K562 (cell line): ENCODE measurements around the gene PYROXD2. TPM values are rescaled to one million over a fixed set of nuclear protein-coding genes. Genes with fewer than 3 reads are reported as not detected.
A peak's percentile ranks its signal among the peaks of the same experiment; 100 is the strongest.

Source experiments
- DACH1 ChIP-seq: fragments of 450-650 bp; IDR thresholded peaks from 2 replicates; pipeline ENCODE4 v1.6.1; 2018; ENCODE audit not compliant: partially characterized antibody
- DPF2 ChIP-seq: fragments of 450-650 bp; IDR thresholded peaks from 2 replicates; pipeline ENCODE4 v1.6.1; 2016
- KAT8 ChIP-seq: fragments of 450-650 bp; IDR thresholded peaks from 2 replicates; pipeline ENCODE4 v1.6.1; 2016; ENCODE audit warnings: low read depth, mild to moderate bottlenecking
- KDM2B ChIP-seq: fragments of 250-450 bp; sonication (Bioruptor Pico); IDR thresholded peaks from 2 replicates; pipeline ENCODE4 v1.8.0; 2021; ENCODE audit warnings: mild to moderate bottlenecking, moderate library complexity
- MTF1 ChIP-seq: fragments of 250-450 bp; sonication (Bioruptor Pico); IDR thresholded peaks from 2 replicates; pipeline ENCODE4 v1.9.0; 2021; ENCODE audit warnings: moderate library complexity, mild to moderate bottlenecking, inconsistent platforms, borderline replicate concordance
- NFE2 ChIP-seq: IDR thresholded peaks from 2 replicates; pipeline ENCODE4 v1.6.1; 2014; ENCODE audit warnings: antibody characterized with exemption, low read depth
- NFIC ChIP-seq: fragments of 450-650 bp; IDR thresholded peaks from 2 replicates; pipeline ENCODE4 v1.6.1; 2017; ENCODE audit warnings: mild to moderate bottlenecking, inconsistent platforms
- PTBP1 ChIP-seq: fragments of 200-400 bp; formaldehyde crosslinking; IDR thresholded peaks from 2 replicates; pipeline ENCODE4 v1.6.1; 2017; ENCODE audit warnings: low read depth, low read length
- SAFB2 ChIP-seq: fragments of 200-400 bp; formaldehyde crosslinking; IDR thresholded peaks from 2 replicates; pipeline ENCODE4 v1.6.1; 2018; ENCODE audit warnings: borderline replicate concordance, low read length, low read depth, moderate library complexity; ENCODE audit not compliant: severe bottlenecking
- TBP ChIP-seq: optimal IDR thresholded peaks from 2 replicates; pipeline ENCODE3; 2011; ENCODE audit warnings: low read depth, low read length, improper control_type of control experiment
- TCF3 ChIP-seq: sonication (generic); formaldehyde crosslinking; IDR thresholded peaks from 2 replicates; pipeline ENCODE4 v1.4.0; 2020; ENCODE audit warnings: mild to moderate bottlenecking, missing genetic modification reagents
- ZKSCAN1 ChIP-seq: fragments of 150-350 bp; IDR thresholded peaks from 2 replicates; pipeline ENCODE4 v1.6.1; 2016; ENCODE audit warnings: low read depth, low read length
- ZNF124 ChIP-seq: sonication (generic); formaldehyde crosslinking; IDR thresholded peaks from 2 replicates; pipeline ENCODE4 v1.8.1; 2022; ENCODE audit warnings: missing genetic modification reagents
- ZNF445 ChIP-seq: fragments of 250-450 bp; sonication (Bioruptor Pico); IDR thresholded peaks from 2 replicates; pipeline ENCODE4 v1.4.0; 2020; ENCODE audit warnings: low read depth, mild to moderate bottlenecking, moderate library complexity
- ZNF551 ChIP-seq: fragments of 250-450 bp; sonication (Bioruptor Pico); IDR thresholded peaks from 2 replicates; pipeline ENCODE4 v1.5.0; 2021; ENCODE audit warnings: mild to moderate bottlenecking, moderate library complexity
- polyA plus RNA-seq, 8 experiments: library from polyadenylated mRNA; depleted of rRNA in 4 of 8; stranded (reverse) in 5 of 8; unstranded in 3 of 8; fragments of >200 nt; fragmentation: Nextera tagmentation in 2 of 8; fragmentation: Illumina TruSeq in 1 of 8; extraction: Ambion mirVana in 2 of 8; extraction: Trizol in 1 of 8; gene quantifications; 2 replicates each; pipeline versions ENCODE4 v1.2.1 to v1.2.3, GENCODE V29; 2011 to 2014; ENCODE audit warnings: inconsistent platforms in 1 of 8, missing spikeins in 1 of 8
- total RNA-seq, 7 experiments: library from RNA; depleted of rRNA in 6 of 7; stranded (reverse); fragments of >200 nt in 6 of 7; fragmentation: Illumina TruSeq in 2 of 7; extraction: Trizol in 2 of 7; gene quantifications; 2 replicates each; pipeline versions ENCODE4 v1.2.1 to v1.2.3, GENCODE V29; 2011 to 2021; ENCODE audit warnings: low replicate concordance in 1 of 7
- TF ChIP-seq, protein P1 (sequence below), 2 experiments: IDR thresholded peaks in 1 of 2; conservative IDR thresholded peaks in 1 of 2; 2 replicates each; pipeline ENCODE4 v1.6.1; 2016; ENCODE audit warnings: low read depth in 2 of 2, mild to moderate bottlenecking in 1 of 2, missing compliant biosample characterization in 1 of 2, missing genetic modification characterization in 1 of 2, moderate library complexity in 1 of 2
- TF ChIP-seq, protein P2 (sequence below), 3 experiments: fragments of 200-800 bp in 1 of 3; fragments of 250-450 bp in 1 of 3; fragments of 450-650 bp in 1 of 3; sonication (Bioruptor Pico) in 1 of 3; sonication (Bioruptor generic) in 1 of 3; formaldehyde crosslinking in 1 of 3; IDR thresholded peaks; 2 replicates each; pipeline versions ENCODE4 v1.6.1 to v1.8.0; 2016 to 2022; ENCODE audit warnings: mild to moderate bottlenecking in 2 of 3, missing genetic modification characterization in 2 of 3, missing compliant biosample characterization in 1 of 3, moderate library complexity in 1 of 3
- TF ChIP-seq, protein P3 (sequence below): fragments of 250-450 bp; sonication (Bioruptor Pico); IDR thresholded peaks from 2 replicates; pipeline ENCODE4 v1.8.0; 2021; ENCODE audit warnings: borderline replicate concordance, mild to moderate bottlenecking, moderate library complexity; ENCODE audit not compliant: poor library complexity, severe bottlenecking

Gene PYROXD2
- total and polyA plus RNA-seq, 9 of the 15 experiments (the other 6 are each of a cell fraction or from before 2014, with no cell fraction given): 0.14 to 1.4 (median 0.58) TPM

DNA sequence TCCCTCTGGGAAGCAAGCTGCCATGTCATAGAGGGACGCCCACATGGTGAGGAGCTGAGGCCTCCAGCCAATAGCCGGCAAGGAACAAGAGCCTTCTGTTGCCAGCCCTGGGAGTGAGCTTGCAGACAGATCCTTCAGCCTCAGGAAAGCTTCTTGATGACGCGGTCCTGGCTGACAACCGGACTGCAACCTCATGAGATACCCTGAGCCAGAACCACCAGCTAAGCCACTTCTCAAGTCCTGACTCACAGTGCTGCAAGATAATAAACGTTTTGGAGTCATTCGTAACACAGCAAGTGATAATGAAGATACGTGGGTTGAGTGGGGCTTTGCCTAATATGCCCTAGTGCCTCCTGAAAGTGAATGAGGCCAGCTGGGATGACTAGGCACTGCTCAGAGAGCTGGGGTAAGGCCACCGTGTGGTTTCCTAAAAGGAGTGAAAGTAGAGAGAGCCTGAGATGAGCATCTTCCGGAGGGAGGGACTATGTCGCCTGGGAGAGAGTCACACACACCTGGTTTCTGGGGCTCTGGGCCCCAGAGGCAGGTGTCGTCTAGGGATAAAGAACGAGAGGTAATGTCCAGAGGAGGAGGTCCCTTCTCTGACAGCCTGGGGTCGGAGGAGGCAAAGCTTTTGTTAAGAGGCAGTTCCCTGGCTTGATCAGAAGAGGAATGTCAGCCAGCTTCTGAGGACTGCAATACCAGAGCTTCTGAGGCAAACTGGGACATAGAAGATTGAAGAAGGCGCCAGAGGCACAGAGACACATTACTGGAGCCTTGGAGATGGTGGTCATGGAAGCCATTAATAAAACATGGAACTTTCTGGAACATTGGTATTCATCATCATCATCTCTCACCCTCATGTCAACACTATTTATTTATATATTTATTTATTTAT is 53.6 kb downstream of the PYROXD2 start (continued):
- TF ChIP-seq TBP (peak; percentile 19), DACH1 (peak; percentile 72), ZNF124 (CRISPR knock-in tag) (no peak), TCF3 (peak; percentile 44; the same call in 1 of the 2 replicates), ZNF445 (no peak), KDM2B (no peak), KAT8 (no peak), NFE2 (peak; percentile 85), SAFB2 (no peak), MTF1 (CRISPR knock-in tag) (no peak), ZKSCAN1 (no peak), PTBP1 (no peak), ZNF551 (CRISPR knock-in tag) (no peak), DPF2 (peak; percentile 76), NFIC (peak; percentile 73)
- TF ChIP-seq, protein P1, sequence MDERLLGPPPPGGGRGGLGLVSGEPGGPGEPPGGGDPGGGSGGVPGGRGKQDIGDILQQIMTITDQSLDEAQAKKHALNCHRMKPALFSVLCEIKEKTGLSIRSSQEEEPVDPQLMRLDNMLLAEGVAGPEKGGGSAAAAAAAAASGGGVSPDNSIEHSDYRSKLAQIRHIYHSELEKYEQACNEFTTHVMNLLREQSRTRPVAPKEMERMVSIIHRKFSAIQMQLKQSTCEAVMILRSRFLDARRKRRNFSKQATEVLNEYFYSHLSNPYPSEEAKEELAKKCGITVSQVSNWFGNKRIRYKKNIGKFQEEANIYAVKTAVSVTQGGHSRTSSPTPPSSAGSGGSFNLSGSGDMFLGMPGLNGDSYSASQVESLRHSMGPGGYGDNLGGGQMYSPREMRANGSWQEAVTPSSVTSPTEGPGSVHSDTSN (CRISPR knock-in tag; IDR thresholded peaks at IDR 0.05; ENCODE audit: low read depth): no peak
- TF ChIP-seq, protein P1 (tag; conservative IDR thresholded peaks at IDR 0.05; ENCODE audit: low read depth): 0 out of 2 replicates have a peak, but pooled peaks have one; percentile 34
- TF ChIP-seq, protein P2, sequence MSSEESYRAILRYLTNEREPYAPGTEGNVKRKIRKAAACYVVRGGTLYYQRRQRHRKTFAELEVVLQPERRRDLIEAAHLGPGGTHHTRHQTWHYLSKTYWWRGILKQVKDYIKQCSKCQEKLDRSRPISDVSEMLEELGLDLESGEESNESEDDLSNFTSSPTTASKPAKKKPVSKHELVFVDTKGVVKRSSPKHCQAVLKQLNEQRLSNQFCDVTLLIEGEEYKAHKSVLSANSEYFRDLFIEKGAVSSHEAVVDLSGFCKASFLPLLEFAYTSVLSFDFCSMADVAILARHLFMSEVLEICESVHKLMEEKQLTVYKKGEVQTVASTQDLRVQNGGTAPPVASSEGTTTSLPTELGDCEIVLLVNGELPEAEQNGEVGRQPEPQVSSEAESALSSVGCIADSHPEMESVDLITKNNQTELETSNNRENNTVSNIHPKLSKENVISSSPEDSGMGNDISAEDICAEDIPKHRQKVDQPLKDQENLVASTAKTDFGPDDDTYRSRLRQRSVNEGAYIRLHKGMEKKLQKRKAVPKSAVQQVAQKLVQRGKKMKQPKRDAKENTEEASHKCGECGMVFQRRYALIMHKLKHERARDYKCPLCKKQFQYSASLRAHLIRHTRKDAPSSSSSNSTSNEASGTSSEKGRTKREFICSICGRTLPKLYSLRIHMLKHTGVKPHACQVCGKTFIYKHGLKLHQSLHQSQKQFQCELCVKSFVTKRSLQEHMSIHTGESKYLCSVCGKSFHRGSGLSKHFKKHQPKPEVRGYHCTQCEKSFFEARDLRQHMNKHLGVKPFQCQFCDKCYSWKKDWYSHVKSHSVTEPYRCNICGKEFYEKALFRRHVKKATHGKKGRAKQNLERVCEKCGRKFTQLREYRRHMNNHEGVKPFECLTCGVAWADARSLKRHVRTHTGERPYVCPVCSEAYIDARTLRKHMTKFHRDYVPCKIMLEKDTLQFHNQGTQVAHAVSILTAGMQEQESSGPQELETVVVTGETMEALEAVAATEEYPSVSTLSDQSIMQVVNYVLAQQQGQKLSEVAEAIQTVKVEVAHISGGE (CRISPR knock-in tag; IDR thresholded peaks at IDR 0.05): 0 out of 6 replicates have a peak, but pooled peaks of 1 of the 3 experiments have one; percentile 34
- TF ChIP-seq, protein P3, sequence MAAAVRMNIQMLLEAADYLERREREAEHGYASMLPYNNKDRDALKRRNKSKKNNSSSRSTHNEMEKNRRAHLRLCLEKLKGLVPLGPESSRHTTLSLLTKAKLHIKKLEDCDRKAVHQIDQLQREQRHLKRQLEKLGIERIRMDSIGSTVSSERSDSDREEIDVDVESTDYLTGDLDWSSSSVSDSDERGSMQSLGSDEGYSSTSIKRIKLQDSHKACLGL (CRISPR knock-in tag): no peak
